Measurements from ENCODE around the gene CORIN. TPM values are rescaled to one million over a fixed set of nuclear protein-coding genes. Genes with fewer than 3 reads are reported as not detected.

The CORIN gene
- total RNA-seq, 1 experiment from 2014 or later: 3.5 TPM

DNA sequence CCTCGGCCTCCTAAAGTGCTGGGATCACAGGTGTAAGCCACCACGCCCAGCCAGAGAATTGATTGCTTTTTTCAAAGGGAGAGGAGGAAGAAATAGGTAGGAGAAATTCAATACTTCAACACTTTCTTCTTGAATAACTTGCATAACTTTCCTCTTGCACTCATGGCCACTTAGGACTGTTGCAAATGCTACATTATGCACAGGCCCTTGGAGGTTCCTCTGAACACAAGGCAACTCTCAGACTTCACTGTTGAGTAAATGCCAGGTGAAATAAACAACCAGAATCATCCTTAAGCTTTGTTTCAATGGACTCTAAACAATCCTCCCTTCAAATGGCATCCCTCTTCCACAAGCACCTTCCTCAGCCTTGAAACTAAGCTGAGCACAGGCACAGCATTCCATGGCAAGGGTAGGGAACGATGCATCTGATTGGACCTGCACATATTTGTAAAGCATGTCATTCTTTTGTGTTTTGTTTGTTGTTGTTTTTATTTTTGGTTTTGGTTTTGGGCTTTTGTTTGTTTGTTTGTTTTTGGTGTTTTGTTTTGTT lies 28.1 kb downstream of the CORIN start (continued):
- TF ChIP-seq EZH2 (IDR thresholded peaks at IDR 0.05) (no peak), SIN3A (IDR thresholded peaks at IDR 0.05; ENCODE audit: low read depth) (no peak), CBX3 (IDR thresholded peaks at IDR 0.05; ENCODE audit: low read depth) (no peak)

DNA sequence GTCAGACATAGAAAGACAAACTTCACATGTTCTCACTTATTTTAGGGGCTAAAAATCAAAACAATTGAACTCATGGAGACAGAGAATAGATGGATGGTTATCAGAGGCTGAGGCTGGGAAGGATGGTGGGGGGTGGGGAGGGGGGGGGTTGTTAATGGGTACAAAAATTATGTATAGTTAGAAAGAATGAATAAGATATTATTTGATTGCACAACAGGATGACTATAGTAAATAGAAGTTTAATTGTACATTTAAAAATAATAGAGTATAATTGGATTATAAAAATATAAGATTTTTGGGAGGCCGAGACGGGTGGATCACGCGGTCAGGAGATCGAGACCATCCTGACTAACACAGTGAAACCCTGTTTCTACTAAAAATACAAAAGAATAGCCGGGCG lies 33.3 kb downstream of the CORIN start:
- Histone ChIP-seq H3K4me3 (replicated peaks in 1 of 2; ENCODE audit: low read depth in 1 of 2, low read length in 2 of 2) (no peak overlapping the region), H3K9me2 (ENCODE audit: insufficient read depth) (no peaks in the 10 kb centered on the region), H2AFZ (ENCODE audit: low read depth, low read length, poor library complexity, severe bottlenecking) (no peak overlapping the region), H3K27ac (ENCODE audit: low read depth, low read length) (no peak overlapping the region), H3K9ac (ENCODE audit: low read length) (no peak overlapping the region), H4K20me1 (ENCODE audit: insufficient read depth) (no peaks in the 10 kb centered on the region), H3K9me3 (ENCODE audit: control insufficient read depth in 1 of 2, insufficient read depth in 1 of 2, low read depth in 1 of 2, low read length in 2 of 2) (no peaks in the 10 kb centered on the region), H3K36me3 (ENCODE audit: control insufficient read depth in 1 of 2, insufficient read depth in 2 of 2, low read length in 2 of 2) (no peaks in the 10 kb centered on the region), H3K27me3 (ENCODE audit: insufficient read depth, low read length) (no peaks in the 10 kb centered on the region), H3K4me1 (ENCODE audit: control insufficient read depth in 1 of 2, insufficient read depth in 2 of 2, low read length in 2 of 2) (no peaks in the 10 kb centered on the region), H3K4me2 (ENCODE audit: low read length) (no peak overlapping the region), H3K79me2 (ENCODE audit: insufficient read depth, low read length) (no peaks in the 10 kb centered on the region)
- TF ChIP-seq ZNF274 (IDR thresholded peaks at IDR 0.05; ENCODE audit: low read depth, low read length) (no peak), SRF (IDR thresholded peaks at IDR 0.05; ENCODE audit: low read depth) (no peak), POLR2A (IDR thresholded peaks at IDR 0.05; ENCODE audit: borderline replicate concordance, extremely low read depth, insufficient read depth, insufficient read length) (no peak), YY1 (IDR thresholded peaks at IDR 0.05; ENCODE audit: extremely low read depth, insufficient replicate concordance, low read depth, low read length) (no peak), CEBPB (IDR thresholded peaks at IDR 0.05; ENCODE audit: low read depth) (no peak), POLR2AphosphoS5 (IDR thresholded peaks at IDR 0.05; ENCODE audit: low read depth, low read length) (no peak), ZFX (IDR thresholded peaks at IDR 0.05) (no peak), EGR1 (IDR thresholded peaks at IDR 0.05; ENCODE audit: low read depth) (no peak), RAD21 (IDR thresholded peaks at IDR 0.05; ENCODE audit: low read depth) (no peak), EZH2 (IDR thresholded peaks at IDR 0.05) (no peak), SP1 (IDR thresholded peaks at IDR 0.05; ENCODE audit: low read depth) (no peak), SIN3A (IDR thresholded peaks at IDR 0.05; ENCODE audit: low read depth) (no peak), TCF7L2 (IDR thresholded peaks at IDR 0.05; ENCODE audit: borderline replicate concordance, extremely low read depth, insufficient read depth, insufficient read length) (no peak)
- TF ChIP-seq, protein P1, sequence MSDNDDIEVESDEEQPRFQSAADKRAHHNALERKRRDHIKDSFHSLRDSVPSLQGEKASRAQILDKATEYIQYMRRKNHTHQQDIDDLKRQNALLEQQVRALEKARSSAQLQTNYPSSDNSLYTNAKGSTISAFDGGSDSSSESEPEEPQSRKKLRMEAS (IDR thresholded peaks at IDR 0.05): no peak
- TF ChIP-seq, protein P2, sequence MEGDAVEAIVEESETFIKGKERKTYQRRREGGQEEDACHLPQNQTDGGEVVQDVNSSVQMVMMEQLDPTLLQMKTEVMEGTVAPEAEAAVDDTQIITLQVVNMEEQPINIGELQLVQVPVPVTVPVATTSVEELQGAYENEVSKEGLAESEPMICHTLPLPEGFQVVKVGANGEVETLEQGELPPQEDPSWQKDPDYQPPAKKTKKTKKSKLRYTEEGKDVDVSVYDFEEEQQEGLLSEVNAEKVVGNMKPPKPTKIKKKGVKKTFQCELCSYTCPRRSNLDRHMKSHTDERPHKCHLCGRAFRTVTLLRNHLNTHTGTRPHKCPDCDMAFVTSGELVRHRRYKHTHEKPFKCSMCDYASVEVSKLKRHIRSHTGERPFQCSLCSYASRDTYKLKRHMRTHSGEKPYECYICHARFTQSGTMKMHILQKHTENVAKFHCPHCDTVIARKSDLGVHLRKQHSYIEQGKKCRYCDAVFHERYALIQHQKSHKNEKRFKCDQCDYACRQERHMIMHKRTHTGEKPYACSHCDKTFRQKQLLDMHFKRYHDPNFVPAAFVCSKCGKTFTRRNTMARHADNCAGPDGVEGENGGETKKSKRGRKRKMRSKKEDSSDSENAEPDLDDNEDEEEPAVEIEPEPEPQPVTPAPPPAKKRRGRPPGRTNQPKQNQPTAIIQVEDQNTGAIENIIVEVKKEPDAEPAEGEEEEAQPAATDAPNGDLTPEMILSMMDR (IDR thresholded peaks at IDR 0.05 in 2 of 3, conservative IDR thresholded peaks at IDR 0.05 in 1 of 3; ENCODE audit: borderline replicate concordance in 1 of 3, insufficient read depth in 1 of 3, low read depth in 2 of 3, low read length in 2 of 3): no peak
- TF ChIP-seq, protein P3, sequence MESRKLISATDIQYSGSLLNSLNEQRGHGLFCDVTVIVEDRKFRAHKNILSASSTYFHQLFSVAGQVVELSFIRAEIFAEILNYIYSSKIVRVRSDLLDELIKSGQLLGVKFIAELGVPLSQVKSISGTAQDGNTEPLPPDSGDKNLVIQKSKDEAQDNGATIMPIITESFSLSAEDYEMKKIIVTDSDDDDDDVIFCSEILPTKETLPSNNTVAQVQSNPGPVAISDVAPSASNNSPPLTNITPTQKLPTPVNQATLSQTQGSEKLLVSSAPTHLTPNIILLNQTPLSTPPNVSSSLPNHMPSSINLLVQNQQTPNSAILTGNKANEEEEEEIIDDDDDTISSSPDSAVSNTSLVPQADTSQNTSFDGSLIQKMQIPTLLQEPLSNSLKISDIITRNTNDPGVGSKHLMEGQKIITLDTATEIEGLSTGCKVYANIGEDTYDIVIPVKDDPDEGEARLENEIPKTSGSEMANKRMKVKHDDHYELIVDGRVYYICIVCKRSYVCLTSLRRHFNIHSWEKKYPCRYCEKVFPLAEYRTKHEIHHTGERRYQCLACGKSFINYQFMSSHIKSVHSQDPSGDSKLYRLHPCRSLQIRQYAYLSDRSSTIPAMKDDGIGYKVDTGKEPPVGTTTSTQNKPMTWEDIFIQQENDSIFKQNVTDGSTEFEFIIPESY (IDR thresholded peaks at IDR 0.05; ENCODE audit: extremely low read depth, insufficient replicate concordance, low read length): no peak
- TF ChIP-seq, protein P4, sequence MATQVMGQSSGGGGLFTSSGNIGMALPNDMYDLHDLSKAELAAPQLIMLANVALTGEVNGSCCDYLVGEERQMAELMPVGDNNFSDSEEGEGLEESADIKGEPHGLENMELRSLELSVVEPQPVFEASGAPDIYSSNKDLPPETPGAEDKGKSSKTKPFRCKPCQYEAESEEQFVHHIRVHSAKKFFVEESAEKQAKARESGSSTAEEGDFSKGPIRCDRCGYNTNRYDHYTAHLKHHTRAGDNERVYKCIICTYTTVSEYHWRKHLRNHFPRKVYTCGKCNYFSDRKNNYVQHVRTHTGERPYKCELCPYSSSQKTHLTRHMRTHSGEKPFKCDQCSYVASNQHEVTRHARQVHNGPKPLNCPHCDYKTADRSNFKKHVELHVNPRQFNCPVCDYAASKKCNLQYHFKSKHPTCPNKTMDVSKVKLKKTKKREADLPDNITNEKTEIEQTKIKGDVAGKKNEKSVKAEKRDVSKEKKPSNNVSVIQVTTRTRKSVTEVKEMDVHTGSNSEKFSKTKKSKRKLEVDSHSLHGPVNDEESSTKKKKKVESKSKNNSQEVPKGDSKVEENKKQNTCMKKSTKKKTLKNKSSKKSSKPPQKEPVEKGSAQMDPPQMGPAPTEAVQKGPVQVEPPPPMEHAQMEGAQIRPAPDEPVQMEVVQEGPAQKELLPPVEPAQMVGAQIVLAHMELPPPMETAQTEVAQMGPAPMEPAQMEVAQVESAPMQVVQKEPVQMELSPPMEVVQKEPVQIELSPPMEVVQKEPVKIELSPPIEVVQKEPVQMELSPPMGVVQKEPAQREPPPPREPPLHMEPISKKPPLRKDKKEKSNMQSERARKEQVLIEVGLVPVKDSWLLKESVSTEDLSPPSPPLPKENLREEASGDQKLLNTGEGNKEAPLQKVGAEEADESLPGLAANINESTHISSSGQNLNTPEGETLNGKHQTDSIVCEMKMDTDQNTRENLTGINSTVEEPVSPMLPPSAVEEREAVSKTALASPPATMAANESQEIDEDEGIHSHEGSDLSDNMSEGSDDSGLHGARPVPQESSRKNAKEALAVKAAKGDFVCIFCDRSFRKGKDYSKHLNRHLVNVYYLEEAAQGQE (IDR thresholded peaks at IDR 0.05; ENCODE audit: low read depth): no peak
- TF ChIP-seq, protein P5, sequence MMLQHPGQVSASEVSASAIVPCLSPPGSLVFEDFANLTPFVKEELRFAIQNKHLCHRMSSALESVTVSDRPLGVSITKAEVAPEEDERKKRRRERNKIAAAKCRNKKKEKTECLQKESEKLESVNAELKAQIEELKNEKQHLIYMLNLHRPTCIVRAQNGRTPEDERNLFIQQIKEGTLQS (IDR thresholded peaks at IDR 0.05): no peak
- RAD21 ChIA-PET (ENCODE audit: low non-redundant PET in 1 of 2, low total read pairs in 2 of 2, uncharacterized antibody in 2 of 2, unreplicated experiment in 2 of 2): no interaction called here
- POLR2A ChIA-PET: no interaction called here
- ATAC-seq (no peak), DNase-seq (ENCODE audit: low read depth, low spot score) (no peak)
- CTCF ChIA-PET: no interaction called here
- no TSS peak for BruUV-seq (replicated peaks)
- intact Hi-C loops (cut with micrococcal nuclease): no loop called here

Measured in HCT116 (cell line).